ENCODE measurements around the gene KCNN3.

KCNN3 gene

GRCh38 chr1:154778275-154778674 lies 91.8 kb downstream of the KCNN3 start:
- Histone ChIP-seq H3K9me3 (ENCODE audit: low read length) (peaks cover 2% of the 10 kb centered on the region), H3K27me3 (ENCODE audit: insufficient read depth, low read length) (no peaks in the 10 kb centered on the region), H3K4me3 (ENCODE audit: low read length) (no peak overlapping the region), H2AFZ (ENCODE audit: low read depth, low read length) (no peak overlapping the region), H3K36me3 (ENCODE audit: insufficient read depth, low read length) (no peaks in the 10 kb centered on the region), H3K4me1 (ENCODE audit: insufficient read depth, low read length) (peaks cover 27% of the 10 kb centered on the region)

- Histone ChIP-seq H3K4me1 (ENCODE audit: insufficient read depth, low read length) (peaks cover 30% of the 10 kb centered on the region), H3K36me3 (ENCODE audit: insufficient read depth, low read length) (no peaks in the 10 kb centered on the region), H3K9me3 (ENCODE audit: low read length) (peaks cover 2% of the 10 kb centered on the region), H2AFZ (ENCODE audit: low read depth, low read length) (no peak overlapping the region), H3K27me3 (ENCODE audit: insufficient read depth, low read length) (no peaks in the 10 kb centered on the region), H3K4me3 (ENCODE audit: low read length) (no peak overlapping the region)
Measured at GRCh38 chr1:154777781-154778180, 92.3 kb downstream of the KCNN3 start.

GRCh38 chr1:154777154-154777553 lies 92.9 kb downstream of the KCNN3 start:
- Histone ChIP-seq H3K4me3 (ENCODE audit: low read length) (no peak overlapping the region), H3K27me3 (ENCODE audit: insufficient read depth, low read length) (no peaks in the 10 kb centered on the region), H2AFZ (ENCODE audit: low read depth, low read length) (no peak overlapping the region), H3K36me3 (ENCODE audit: insufficient read depth, low read length) (no peaks in the 10 kb centered on the region), H3K9me3 (ENCODE audit: low read length) (peaks cover 3% of the 10 kb centered on the region), H3K4me1 (ENCODE audit: insufficient read depth, low read length) (peaks cover 37% of the 10 kb centered on the region)

GRCh38 chr1:154775621-154776605 lies 94.2 kb downstream of the KCNN3 start:
- peaks cover 38% of the 10 kb centered on the region for H3K4me1 ChIP-seq (ENCODE audit: insufficient read depth, low read length)
- no peaks in the 10 kb centered on the region for H3K27me3 ChIP-seq (ENCODE audit: insufficient read depth, low read length)
- no peak overlapping the region for H3K4me3 ChIP-seq (ENCODE audit: low read length)
- H3K36me3 ChIP-seq (ENCODE audit: insufficient read depth, low read length) = no peaks in the 10 kb centered on the region
- H3K9me3 ChIP-seq (ENCODE audit: low read length) = peaks cover 7% of the 10 kb centered on the region
- no peak overlapping the region for H2AFZ ChIP-seq (ENCODE audit: low read depth, low read length)

- no peak overlapping the region for H2AFZ ChIP-seq (ENCODE audit: low read depth, low read length)
- no peak overlapping the region for H3K4me3 ChIP-seq (ENCODE audit: low read length)
Measured at GRCh38 chr1:154774175-154774855, 95.8 kb downstream of the KCNN3 start.

GRCh38 chr1:154773551-154773950 lies 96.5 kb downstream of the KCNN3 start:
- no peaks in the 10 kb centered on the region for H3K27me3 ChIP-seq (ENCODE audit: insufficient read depth, low read length)
- no peaks in the 10 kb centered on the region for H3K36me3 ChIP-seq (ENCODE audit: insufficient read depth, low read length)

More at GRCh38 chr1:154774175-154774855, 95.8 kb downstream of the KCNN3 start:
- Histone ChIP-seq H3K36me3 (ENCODE audit: insufficient read depth, low read length) (no peaks in the 10 kb centered on the region), H3K9me3 (ENCODE audit: low read length) (peaks cover 5% of the 10 kb centered on the region), H3K27me3 (ENCODE audit: insufficient read depth, low read length) (no peaks in the 10 kb centered on the region), H3K4me1 (ENCODE audit: insufficient read depth, low read length) (peaks cover 31% of the 10 kb centered on the region)

GRCh38 chr1:154772606-154773506 lies 97.2 kb downstream of the KCNN3 start:
- Histone ChIP-seq H2AFZ (ENCODE audit: low read depth, low read length) (no peak overlapping the region), H3K27me3 (ENCODE audit: insufficient read depth, low read length) (no peaks in the 10 kb centered on the region), H3K4me3 (ENCODE audit: low read length) (no peak overlapping the region), H3K9me3 (ENCODE audit: low read length) (peaks cover 5% of the 10 kb centered on the region), H3K4me1 (ENCODE audit: insufficient read depth, low read length) (peaks cover 30% of the 10 kb centered on the region), H3K36me3 (ENCODE audit: insufficient read depth, low read length) (no peaks in the 10 kb centered on the region)

More at GRCh38 chr1:154773551-154773950, 96.5 kb downstream of the KCNN3 start:
- Histone ChIP-seq H3K9me3 (ENCODE audit: low read length) (peaks cover 5% of the 10 kb centered on the region), H2AFZ (ENCODE audit: low read depth, low read length) (no peak overlapping the region), H3K4me1 (ENCODE audit: insufficient read depth, low read length) (peaks cover 30% of the 10 kb centered on the region), H3K4me3 (ENCODE audit: low read length) (no peak overlapping the region)

GRCh38 chr1:154772056-154772455 lies 98.0 kb downstream of the KCNN3 start:
- Histone ChIP-seq H3K4me1 (ENCODE audit: insufficient read depth, low read length) (peaks cover 30% of the 10 kb centered on the region), H2AFZ (ENCODE audit: low read depth, low read length) (no peak overlapping the region), H3K36me3 (ENCODE audit: insufficient read depth, low read length) (no peaks in the 10 kb centered on the region), H3K27me3 (ENCODE audit: insufficient read depth, low read length) (no peaks in the 10 kb centered on the region), H3K9me3 (ENCODE audit: low read length) (peaks cover 5% of the 10 kb centered on the region), H3K4me3 (ENCODE audit: low read length) (no peak overlapping the region)

- Histone ChIP-seq H3K36me3 (ENCODE audit: insufficient read depth, low read length) (no peaks in the 10 kb centered on the region), H3K4me3 (ENCODE audit: low read length) (no peak overlapping the region), H3K9me3 (ENCODE audit: low read length) (peaks cover 5% of the 10 kb centered on the region), H3K27me3 (ENCODE audit: insufficient read depth, low read length) (no peaks in the 10 kb centered on the region), H3K4me1 (ENCODE audit: insufficient read depth, low read length) (peaks cover 23% of the 10 kb centered on the region), H2AFZ (ENCODE audit: low read depth, low read length) (no peak overlapping the region)
Measured at GRCh38 chr1:154770897-154771594, 99.0 kb downstream of the KCNN3 start.

GRCh38 chr1:154769193-154769895 lies 100.7 kb downstream of the KCNN3 start:
- Histone ChIP-seq H3K4me1 (ENCODE audit: insufficient read depth, low read length) (peaks cover 13% of the 10 kb centered on the region), H2AFZ (ENCODE audit: low read depth, low read length) (no peak overlapping the region), H3K4me3 (ENCODE audit: low read length) (no peak overlapping the region), H3K27me3 (ENCODE audit: insufficient read depth, low read length) (no peaks in the 10 kb centered on the region), H3K9me3 (ENCODE audit: low read length) (peaks cover 5% of the 10 kb centered on the region), H3K36me3 (ENCODE audit: insufficient read depth, low read length) (no peaks in the 10 kb centered on the region)

- Histone ChIP-seq H2AFZ (ENCODE audit: low read depth, low read length) (no peak overlapping the region), H3K4me3 (ENCODE audit: low read length) (no peak overlapping the region), H3K9me3 (ENCODE audit: low read length) (peaks cover 5% of the 10 kb centered on the region), H3K36me3 (ENCODE audit: insufficient read depth, low read length) (no peaks in the 10 kb centered on the region), H3K27me3 (ENCODE audit: insufficient read depth, low read length) (no peaks in the 10 kb centered on the region), H3K4me1 (ENCODE audit: insufficient read depth, low read length) (peaks cover 13% of the 10 kb centered on the region)
Measured at GRCh38 chr1:154768456-154769125, 101.5 kb downstream of the KCNN3 start.

Measured in neuron (in vitro differentiated cells).